ENCODE results near the gene DPRX.

GRCh38 chr19:53586277-53586691, 45.5 kb upstream of the DPRX start:
- TF ChIP-seq POLR2AphosphoS5 (IDR thresholded peaks at IDR 0.05; ENCODE audit: borderline replicate concordance, low read depth, low read length) (no peak), EZH2 (IDR thresholded peaks at IDR 0.05) (no peak)

Measured in SK-N-MC (cell line).